SK-N-SH (cell line): ENCODE data around the gene MEI4. TPM values are rescaled to one million over a fixed set of nuclear protein-coding genes. Genes with fewer than 3 reads are reported as not detected.

Experiments used
- CTCF ChIA-PET: fragments of 300-600, 350-600 bp; formaldehyde crosslinking; extraction: SDS; loops from one replicate; lab custom pipeline; 2021; lab: Yijun Ruan, JAX
- POLR2A ChIA-PET: fragments of 350-600 bp; sonication (Branson Sonifier 250); formaldehyde crosslinking; extraction: SDS; loops from one replicate; lab custom pipeline; 2020; ENCODE audit warnings: antibody characterized with exemption, inconsistent platforms; lab: Yijun Ruan, JAX
- DNase-seq: peaks from one replicate; pipeline ENCODE4 v3.0.0; 2012
- H2AFZ ChIP-seq: fragments of 200-600 bp; sonication (generic); 2 replicates; pipeline ENCODE4 v1.8.1; 2016; ENCODE audit warnings: antibody characterized with exemption, mild to moderate bottlenecking, low read depth
- H3F3A ChIP-seq: fragments of 200-600 bp; sonication (generic); replicated peaks from 2 replicates; pipeline ENCODE3; 2016; ENCODE audit warnings: antibody characterized with exemption, mild to moderate bottlenecking; ENCODE audit not compliant: insufficient read depth
- H3K27ac ChIP-seq, 2 experiments: fragments of 200-500 bp in 1 of 2; fragments of 200-600 bp in 1 of 2; sonication (Bioruptor generic) in 1 of 2; sonication (generic), shearing (Covaris generic) in 1 of 2; 2 replicates each; pipeline versions ENCODE4 v1.5.1 to v1.6.1; 2014 to 2016; ENCODE audit warnings: low read depth in 2 of 2, inconsistent platforms in 1 of 2, low read length in 1 of 2, mild to moderate bottlenecking in 1 of 2, mixed read lengths in 1 of 2
- H3K27me3 ChIP-seq: fragments of 200-600 bp; sonication (generic), shearing (Covaris generic); 2 replicates; pipeline ENCODE4 v1.6.1; 2016; ENCODE audit warnings: mixed run types; ENCODE audit not compliant: insufficient read depth
- H3K36me3 ChIP-seq, 2 experiments: fragments of 200-500 bp in 1 of 2; fragments of 200-600 bp in 1 of 2; sonication (Bioruptor generic) in 1 of 2; sonication (generic) in 1 of 2; replicated peaks in 1 of 2; 2 replicates each; pipeline versions ENCODE3 to v1.5.1; 2014 to 2016; ENCODE audit warnings: low read length in 1 of 2, mild to moderate bottlenecking in 1 of 2; ENCODE audit not compliant: insufficient read depth in 2 of 2, control insufficient read depth in 1 of 2
- H3K4me1 ChIP-seq, 2 experiments: fragments of 200-500 bp in 1 of 2; fragments of 200-600 bp in 1 of 2; sonication (Bioruptor generic) in 1 of 2; sonication (generic), shearing (Covaris generic) in 1 of 2; 2 replicates each; pipeline versions ENCODE4 v1.5.1 to v1.6.1; 2014 to 2016; ENCODE audit warnings: low read depth in 1 of 2, low read length in 1 of 2, mixed run types in 1 of 2; ENCODE audit not compliant: insufficient read depth in 2 of 2, control insufficient read depth in 1 of 2
- H3K4me2 ChIP-seq: fragments of 200-600 bp; sonication (generic), shearing (Covaris generic); 2 replicates; pipeline ENCODE4 v1.6.1; 2017; ENCODE audit warnings: mixed run types
- H3K4me3 ChIP-seq, 2 experiments: fragments of 200-500 bp in 1 of 2; fragments of 200-600 bp in 1 of 2; sonication (Bioruptor generic) in 1 of 2; sonication (generic), shearing (Covaris generic) in 1 of 2; 2 replicates each; pipeline versions ENCODE4 v1.5.1 to v1.8.1; 2014 to 2016; ENCODE audit warnings: low read depth in 2 of 2, inconsistent platforms in 1 of 2, low read length in 1 of 2, mild to moderate bottlenecking in 1 of 2, mixed read lengths in 1 of 2, moderate library complexity in 1 of 2
- H3K79me2 ChIP-seq: fragments of 200-600 bp; sonication (generic); 2 replicates; pipeline ENCODE4 v1.8.1; 2017; ENCODE audit warnings: mild to moderate bottlenecking; ENCODE audit not compliant: insufficient read depth
- H3K9ac ChIP-seq: fragments of 200-600 bp; sonication (generic); 2 replicates; pipeline ENCODE4 v1.6.1; 2017; ENCODE audit warnings: mixed run types
- H3K9me2 ChIP-seq: fragments of 200-600 bp; sonication (generic); 2 replicates; pipeline ENCODE4 v1.6.1; 2017; ENCODE audit warnings: mixed run types
- H3K9me3 ChIP-seq: fragments of 200-600 bp; sonication (generic); 2 replicates; pipeline ENCODE4 v1.6.1; 2017; ENCODE audit warnings: mixed run types, mild to moderate bottlenecking, moderate library complexity
- H4K20me1 ChIP-seq: fragments of 200-600 bp; sonication (generic); 2 replicates; pipeline ENCODE4 v1.6.1; 2017; ENCODE audit warnings: mild to moderate bottlenecking, mixed run types; ENCODE audit not compliant: insufficient read depth
- CHD2 ChIP-seq: fragments of 150-350 bp; IDR thresholded peaks from 2 replicates; pipeline ENCODE4 v1.6.1; 2018; ENCODE audit warnings: low read length; ENCODE audit not compliant: partially characterized antibody
- ELF1 ChIP-seq: IDR thresholded peaks from 2 replicates; pipeline ENCODE4 v1.4.0; 2012
- EP300 ChIP-seq, 2 experiments: IDR thresholded peaks; 2 replicates each; pipeline versions ENCODE4 v1.4.0 to v1.6.1; 2012; ENCODE audit warnings: borderline replicate concordance in 1 of 2, low read depth in 1 of 2, low read length in 1 of 2
- FOXJ3 ChIP-seq: sonication (generic); formaldehyde crosslinking; IDR thresholded peaks from 2 replicates; pipeline ENCODE4 v1.5.1; 2020; ENCODE audit warnings: mild to moderate bottlenecking, missing genetic modification reagents
- FOXM1 ChIP-seq: IDR thresholded peaks from 2 replicates; pipeline ENCODE4 v1.4.0; 2012; ENCODE audit warnings: low read depth, mild to moderate bottlenecking
- GABPA ChIP-seq: IDR thresholded peaks from 2 replicates; pipeline ENCODE4 v1.4.0; 2012; ENCODE audit warnings: low read depth, mild to moderate bottlenecking
- GATA2 ChIP-seq: sonication (generic); formaldehyde crosslinking; IDR thresholded peaks from 2 replicates; pipeline ENCODE4 v1.5.0; 2020; ENCODE audit warnings: mild to moderate bottlenecking, missing genetic modification reagents
- JUND ChIP-seq: IDR thresholded peaks from 2 replicates; pipeline ENCODE4 v1.4.0; 2012
- MEF2A ChIP-seq: IDR thresholded peaks from 2 replicates; pipeline ENCODE4 v1.4.0; 2012; ENCODE audit warnings: low read depth, borderline replicate concordance
- NFIC ChIP-seq: IDR thresholded peaks from 2 replicates; pipeline ENCODE4 v1.4.0; 2012; ENCODE audit warnings: borderline replicate concordance
- POLR2AphosphoS5 ChIP-seq: IDR thresholded peaks from 2 replicates; pipeline ENCODE4 v1.6.1; 2012; ENCODE audit warnings: low read depth, low read length
- RCOR1 ChIP-seq: fragments of 150-350 bp; IDR thresholded peaks from 2 replicates; pipeline ENCODE4 v1.6.1; 2017; ENCODE audit warnings: antibody characterized with exemption, low read length
- RXRA ChIP-seq: IDR thresholded peaks from 2 replicates; pipeline ENCODE4 v1.4.0; 2012; ENCODE audit warnings: low read depth, mild to moderate bottlenecking, borderline replicate concordance
- SIN3A ChIP-seq: IDR thresholded peaks from 2 replicates; pipeline ENCODE4 v1.6.1; 2012; ENCODE audit warnings: low read depth, mild to moderate bottlenecking, low read length, moderate library complexity, borderline replicate concordance
- SMC3 ChIP-seq: IDR thresholded peaks from 2 replicates; pipeline ENCODE4 v1.6.1; 2012; ENCODE audit warnings: low read depth, low read length, improper control_type of control experiment
- TCF12 ChIP-seq: IDR thresholded peaks from 2 replicates; pipeline ENCODE4 v1.4.0; 2012
- TEAD4 ChIP-seq: IDR thresholded peaks from 2 replicates; pipeline ENCODE4 v1.4.0; 2012; ENCODE audit warnings: mild to moderate bottlenecking, borderline replicate concordance; ENCODE audit not compliant: insufficient read depth
- YY1 ChIP-seq: IDR thresholded peaks from 2 replicates; pipeline ENCODE4 v1.4.0; 2012; ENCODE audit warnings: low read depth, mild to moderate bottlenecking
- WGBS: methylation state at CpG from one replicate; pipeline ENCODE4 v1.1.6; 2017; ENCODE audit warnings: low lambda C conversion rate; 5-methylcytosine and 5-hydroxymethylcytosine counted together
- polyA plus RNA-seq, 3 experiments: library from polyadenylated mRNA; depleted of rRNA; stranded (reverse); fragments of >200 nt; gene quantifications; 2 replicates each; pipeline ENCODE4 v1.2.3, GENCODE V29; 2012
- TF ChIP-seq, protein P1 (sequence below): IDR thresholded peaks from 2 replicates; pipeline ENCODE4 v1.4.0; 2012; ENCODE audit warnings: low read depth, borderline replicate concordance
- TF ChIP-seq, protein P2 (sequence below): IDR thresholded peaks from 2 replicates; pipeline ENCODE4 v1.4.0; 2012; ENCODE audit warnings: low read depth, borderline replicate concordance
- TF ChIP-seq, protein P3 (sequence below): fragments of 150-350 bp; IDR thresholded peaks from 2 replicates; pipeline ENCODE4 v1.6.1; 2017; ENCODE audit warnings: antibody characterized with exemption, low read length, low read depth, borderline replicate concordance
- TF ChIP-seq, protein P4 (sequence below): IDR thresholded peaks from 2 replicates; pipeline ENCODE4 v1.4.0; 2012; ENCODE audit warnings: low read depth
- TF ChIP-seq, protein P5 (sequence below): fragments of 200-600 bp; sonication (generic); IDR thresholded peaks from 2 replicates; pipeline ENCODE4 v1.6.1; 2017; ENCODE audit warnings: antibody characterized with exemption, mild to moderate bottlenecking, moderate library complexity

The MEI4 gene
- polyA plus RNA-seq, 1 of the 3 experiments (the other 2 are of a cell fraction): not detected

DNA sequence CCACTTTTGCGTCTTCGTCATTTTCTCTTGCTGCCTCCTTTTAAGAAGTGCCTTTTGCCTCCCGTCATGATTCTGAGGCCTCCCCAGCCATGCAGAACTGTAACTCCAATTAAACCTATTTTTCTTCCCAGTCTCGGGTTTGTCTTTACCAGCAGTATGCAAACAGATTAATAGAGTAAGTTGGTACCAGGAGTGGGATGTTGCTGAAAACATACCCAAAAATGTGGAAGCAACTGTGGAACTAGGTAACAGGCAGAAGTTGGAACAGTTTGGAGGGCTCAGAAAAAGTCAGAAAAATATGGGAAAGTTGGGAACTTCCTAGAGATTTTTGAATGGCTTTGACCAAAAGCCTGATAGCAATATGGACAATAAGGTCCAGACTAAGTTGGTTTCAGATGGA lies 309.2 kb downstream of the MEI4 start:
- Histone ChIP-seq H3K4me3 (no peak overlapping the region), H3K4me2 (no peak overlapping the region), H3F3A (no peaks in the 10 kb centered on the region), H3K4me1 (no peaks in the 10 kb centered on the region), H3K36me3 (no peaks in the 10 kb centered on the region), H3K27me3 (no peaks in the 10 kb centered on the region), H3K27ac (no peak overlapping the region), H3K9me3 (no peaks in the 10 kb centered on the region), H3K9ac (no peak overlapping the region), H2AFZ (no peak overlapping the region), H3K9me2 (no peaks in the 10 kb centered on the region), H4K20me1 (no peaks in the 10 kb centered on the region), H3K79me2 (no peaks in the 10 kb centered on the region)
- POLR2A ChIA-PET: no interaction called here
- no peak for DNase-seq
- no peak for TF ChIP-seq SMC3
- TF ChIP-seq FOXJ3 (CRISPR knock-in tag): no peak
- TF ChIP-seq TEAD4: no peak
- TF ChIP-seq GATA2 (CRISPR knock-in tag): no peak
- TF ChIP-seq, protein P1, sequence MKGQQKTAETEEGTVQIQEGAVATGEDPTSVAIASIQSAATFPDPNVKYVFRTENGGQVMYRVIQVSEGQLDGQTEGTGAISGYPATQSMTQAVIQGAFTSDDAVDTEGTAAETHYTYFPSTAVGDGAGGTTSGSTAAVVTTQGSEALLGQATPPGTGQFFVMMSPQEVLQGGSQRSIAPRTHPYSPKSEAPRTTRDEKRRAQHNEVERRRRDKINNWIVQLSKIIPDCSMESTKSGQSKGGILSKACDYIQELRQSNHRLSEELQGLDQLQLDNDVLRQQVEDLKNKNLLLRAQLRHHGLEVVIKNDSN: no peak
- TF ChIP-seq POLR2AphosphoS5: no peak
- no peak for TF ChIP-seq ELF1
- TF ChIP-seq TCF12: no peak
- TF ChIP-seq SIN3A: no peak
- WGBS: 28% methylated on average over 4 of the region's 4 CpGs
- CTCF ChIA-PET: no interaction called here

DNA sequence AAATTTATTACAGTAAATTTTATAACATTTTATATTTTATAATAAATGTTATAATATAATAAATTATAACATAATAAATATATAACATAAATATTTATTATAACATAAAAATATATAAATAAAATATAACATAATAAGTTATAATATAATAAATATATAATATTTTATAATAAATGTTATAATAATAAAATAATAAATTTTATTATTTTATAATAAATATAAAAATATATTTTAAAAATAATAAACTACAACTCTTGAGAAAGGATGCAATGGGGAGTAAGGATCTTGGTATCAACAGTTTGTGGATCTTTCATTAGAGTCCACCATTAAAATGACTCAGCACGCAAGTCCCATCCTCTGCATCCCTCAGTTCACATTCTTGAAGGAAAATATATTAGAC lies 312.6 kb downstream of the MEI4 start:
- 4% methylated on average over 1 of the region's 1 CpG for WGBS
- no peaks in the 10 kb centered on the region for H3K79me2 ChIP-seq
- no peaks in the 10 kb centered on the region for H3K36me3 ChIP-seq
- H3K9me3 ChIP-seq: no peaks in the 10 kb centered on the region
- no peak overlapping the region for H2AFZ ChIP-seq
- no peaks in the 10 kb centered on the region for H3K9me2 ChIP-seq
- no peaks in the 10 kb centered on the region for H3K4me1 ChIP-seq
- H3K9ac ChIP-seq: no peak overlapping the region
- H3F3A ChIP-seq: no peaks in the 10 kb centered on the region
- H4K20me1 ChIP-seq: no peaks in the 10 kb centered on the region
- POLR2A ChIA-PET: no interaction called here
- no peak for DNase-seq
- no peak overlapping the region for H3K4me3 ChIP-seq
- CTCF ChIA-PET: no interaction called here
- no peak overlapping the region for H3K4me2 ChIP-seq
- H3K27me3 ChIP-seq: no peaks in the 10 kb centered on the region
- no peak overlapping the region for H3K27ac ChIP-seq
- TF ChIP-seq NFIC (no peak), TEAD4 (no peak), FOXM1 (no peak), ELF1 (no peak), EP300 (IDR thresholded peaks at IDR 0.05; ENCODE audit: borderline replicate concordance in 1 of 2, low read depth in 1 of 2, low read length in 1 of 2) (no peak), GABPA (no peak), RXRA (no peak), CHD2 (no peak), MEF2A (no peak), JUND (no peak), SIN3A (no peak), POLR2AphosphoS5 (no peak), RCOR1 (no peak), YY1 (no peak)
- TF ChIP-seq, protein P2, sequence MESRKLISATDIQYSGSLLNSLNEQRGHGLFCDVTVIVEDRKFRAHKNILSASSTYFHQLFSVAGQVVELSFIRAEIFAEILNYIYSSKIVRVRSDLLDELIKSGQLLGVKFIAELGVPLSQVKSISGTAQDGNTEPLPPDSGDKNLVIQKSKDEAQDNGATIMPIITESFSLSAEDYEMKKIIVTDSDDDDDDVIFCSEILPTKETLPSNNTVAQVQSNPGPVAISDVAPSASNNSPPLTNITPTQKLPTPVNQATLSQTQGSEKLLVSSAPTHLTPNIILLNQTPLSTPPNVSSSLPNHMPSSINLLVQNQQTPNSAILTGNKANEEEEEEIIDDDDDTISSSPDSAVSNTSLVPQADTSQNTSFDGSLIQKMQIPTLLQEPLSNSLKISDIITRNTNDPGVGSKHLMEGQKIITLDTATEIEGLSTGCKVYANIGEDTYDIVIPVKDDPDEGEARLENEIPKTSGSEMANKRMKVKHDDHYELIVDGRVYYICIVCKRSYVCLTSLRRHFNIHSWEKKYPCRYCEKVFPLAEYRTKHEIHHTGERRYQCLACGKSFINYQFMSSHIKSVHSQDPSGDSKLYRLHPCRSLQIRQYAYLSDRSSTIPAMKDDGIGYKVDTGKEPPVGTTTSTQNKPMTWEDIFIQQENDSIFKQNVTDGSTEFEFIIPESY: no peak
- TF ChIP-seq, protein P3, sequence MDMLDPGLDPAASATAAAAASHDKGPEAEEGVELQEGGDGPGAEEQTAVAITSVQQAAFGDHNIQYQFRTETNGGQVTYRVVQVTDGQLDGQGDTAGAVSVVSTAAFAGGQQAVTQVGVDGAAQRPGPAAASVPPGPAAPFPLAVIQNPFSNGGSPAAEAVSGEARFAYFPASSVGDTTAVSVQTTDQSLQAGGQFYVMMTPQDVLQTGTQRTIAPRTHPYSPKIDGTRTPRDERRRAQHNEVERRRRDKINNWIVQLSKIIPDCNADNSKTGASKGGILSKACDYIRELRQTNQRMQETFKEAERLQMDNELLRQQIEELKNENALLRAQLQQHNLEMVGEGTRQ: no peak
- TF ChIP-seq, protein P4, sequence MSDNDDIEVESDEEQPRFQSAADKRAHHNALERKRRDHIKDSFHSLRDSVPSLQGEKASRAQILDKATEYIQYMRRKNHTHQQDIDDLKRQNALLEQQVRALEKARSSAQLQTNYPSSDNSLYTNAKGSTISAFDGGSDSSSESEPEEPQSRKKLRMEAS: no peak
- TF ChIP-seq, protein P5, sequence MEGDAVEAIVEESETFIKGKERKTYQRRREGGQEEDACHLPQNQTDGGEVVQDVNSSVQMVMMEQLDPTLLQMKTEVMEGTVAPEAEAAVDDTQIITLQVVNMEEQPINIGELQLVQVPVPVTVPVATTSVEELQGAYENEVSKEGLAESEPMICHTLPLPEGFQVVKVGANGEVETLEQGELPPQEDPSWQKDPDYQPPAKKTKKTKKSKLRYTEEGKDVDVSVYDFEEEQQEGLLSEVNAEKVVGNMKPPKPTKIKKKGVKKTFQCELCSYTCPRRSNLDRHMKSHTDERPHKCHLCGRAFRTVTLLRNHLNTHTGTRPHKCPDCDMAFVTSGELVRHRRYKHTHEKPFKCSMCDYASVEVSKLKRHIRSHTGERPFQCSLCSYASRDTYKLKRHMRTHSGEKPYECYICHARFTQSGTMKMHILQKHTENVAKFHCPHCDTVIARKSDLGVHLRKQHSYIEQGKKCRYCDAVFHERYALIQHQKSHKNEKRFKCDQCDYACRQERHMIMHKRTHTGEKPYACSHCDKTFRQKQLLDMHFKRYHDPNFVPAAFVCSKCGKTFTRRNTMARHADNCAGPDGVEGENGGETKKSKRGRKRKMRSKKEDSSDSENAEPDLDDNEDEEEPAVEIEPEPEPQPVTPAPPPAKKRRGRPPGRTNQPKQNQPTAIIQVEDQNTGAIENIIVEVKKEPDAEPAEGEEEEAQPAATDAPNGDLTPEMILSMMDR: no peak
